IMR-90 (cell line): ENCODE data around the gene DHDDS.

Experiments
- CEBPB ChIP-seq: IDR thresholded peaks from 2 replicates; pipeline ENCODE4 v1.6.1; 2012; ENCODE audit warnings: low read depth, low read length, improper control_type of control experiment
- POLR2A ChIP-seq: IDR thresholded peaks from 2 replicates; pipeline ENCODE4 v1.6.1; 2012; ENCODE audit warnings: mild to moderate bottlenecking, low read depth, low read length

DNA sequence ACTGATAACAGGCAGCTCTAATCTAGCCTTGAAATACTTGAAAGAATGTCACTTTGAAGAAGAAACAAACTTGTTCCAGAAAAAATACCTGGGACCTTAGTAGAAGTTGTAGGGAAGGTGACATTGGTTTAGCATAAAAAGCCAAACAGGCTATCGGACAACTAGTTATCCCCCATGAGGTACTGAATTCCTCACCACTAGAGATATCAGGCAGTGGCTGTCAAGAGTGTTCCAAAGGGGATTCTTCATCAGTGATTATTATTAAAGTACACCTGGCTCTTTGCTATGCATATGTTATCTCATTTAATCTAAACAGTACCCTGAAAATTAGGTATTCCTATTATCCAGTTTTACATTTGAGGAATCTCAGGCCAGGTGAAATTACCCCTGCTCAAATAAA is 27.0 kb downstream of the DHDDS start:
- TF ChIP-seq CEBPB (no peak), POLR2A (no peak)
